Epithelial cell of esophagus (primary cell): Measurements from ENCODE around the gene NUPR1.
"Not testable (repeated sequence)": the region's sequence is repeated elsewhere in the genome, so short reads cannot be mapped to it uniquely, and the experiment has no call there.

Experiments
- DNase-seq: peaks from one replicate; pipeline ENCODE4 v3.0.0; 2010; ENCODE audit warnings: low read depth
- H3K4me3 ChIP-seq: 2 replicates; pipeline ENCODE4 v1.5.1; 2011; ENCODE audit warnings: mild to moderate bottlenecking, low read length, control low read depth
- TF ChIP-seq, protein P1 (sequence below): IDR thresholded peaks from 2 replicates; pipeline ENCODE4 v1.5.1; 2011; ENCODE audit warnings: low read depth, mild to moderate bottlenecking, low read length, control low read depth, inconsistent platforms; ENCODE audit not compliant: insufficient read depth; ENCODE audit errors: missing control alignments

The NUPR1 gene

DNA sequence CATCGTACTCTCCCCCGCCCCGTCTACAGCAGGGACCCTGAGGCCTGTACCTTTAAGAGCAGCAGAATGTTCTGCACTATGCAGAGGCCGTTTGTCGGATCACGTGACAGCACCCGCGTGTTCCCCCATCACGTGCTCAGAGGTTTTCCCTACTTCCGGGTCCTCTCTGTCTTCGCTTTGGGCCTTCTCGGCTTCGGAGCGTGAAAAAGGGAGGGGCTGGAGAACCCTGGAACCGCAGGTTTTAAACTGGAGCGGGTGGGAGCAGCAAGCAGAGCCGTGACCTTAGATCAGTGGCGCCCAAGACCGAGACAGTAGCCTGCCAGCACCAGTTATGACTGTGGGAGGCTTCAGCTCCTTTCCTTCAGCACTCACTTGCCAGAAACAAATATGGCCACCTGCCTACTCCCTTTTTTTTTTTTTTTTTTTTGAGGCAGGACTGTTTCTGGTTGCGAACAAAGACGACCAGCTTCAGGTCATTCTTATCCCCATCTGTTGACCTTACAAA is 46.8 kb downstream of the NUPR1 start, which contains the start of gene CLN3:
Gene CLN3, minus strand, starts transcription at position 105 of the 505 bp plus-strand sequence. CDS start 315 bp downstream, outside the sequence.
- peak within 1 kb of the TSS; percentile 99 for H3K4me3 ChIP-seq
- DNase-seq = peak; percentile 92
- TF ChIP-seq, protein P1, sequence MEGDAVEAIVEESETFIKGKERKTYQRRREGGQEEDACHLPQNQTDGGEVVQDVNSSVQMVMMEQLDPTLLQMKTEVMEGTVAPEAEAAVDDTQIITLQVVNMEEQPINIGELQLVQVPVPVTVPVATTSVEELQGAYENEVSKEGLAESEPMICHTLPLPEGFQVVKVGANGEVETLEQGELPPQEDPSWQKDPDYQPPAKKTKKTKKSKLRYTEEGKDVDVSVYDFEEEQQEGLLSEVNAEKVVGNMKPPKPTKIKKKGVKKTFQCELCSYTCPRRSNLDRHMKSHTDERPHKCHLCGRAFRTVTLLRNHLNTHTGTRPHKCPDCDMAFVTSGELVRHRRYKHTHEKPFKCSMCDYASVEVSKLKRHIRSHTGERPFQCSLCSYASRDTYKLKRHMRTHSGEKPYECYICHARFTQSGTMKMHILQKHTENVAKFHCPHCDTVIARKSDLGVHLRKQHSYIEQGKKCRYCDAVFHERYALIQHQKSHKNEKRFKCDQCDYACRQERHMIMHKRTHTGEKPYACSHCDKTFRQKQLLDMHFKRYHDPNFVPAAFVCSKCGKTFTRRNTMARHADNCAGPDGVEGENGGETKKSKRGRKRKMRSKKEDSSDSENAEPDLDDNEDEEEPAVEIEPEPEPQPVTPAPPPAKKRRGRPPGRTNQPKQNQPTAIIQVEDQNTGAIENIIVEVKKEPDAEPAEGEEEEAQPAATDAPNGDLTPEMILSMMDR = no peak

DNA sequence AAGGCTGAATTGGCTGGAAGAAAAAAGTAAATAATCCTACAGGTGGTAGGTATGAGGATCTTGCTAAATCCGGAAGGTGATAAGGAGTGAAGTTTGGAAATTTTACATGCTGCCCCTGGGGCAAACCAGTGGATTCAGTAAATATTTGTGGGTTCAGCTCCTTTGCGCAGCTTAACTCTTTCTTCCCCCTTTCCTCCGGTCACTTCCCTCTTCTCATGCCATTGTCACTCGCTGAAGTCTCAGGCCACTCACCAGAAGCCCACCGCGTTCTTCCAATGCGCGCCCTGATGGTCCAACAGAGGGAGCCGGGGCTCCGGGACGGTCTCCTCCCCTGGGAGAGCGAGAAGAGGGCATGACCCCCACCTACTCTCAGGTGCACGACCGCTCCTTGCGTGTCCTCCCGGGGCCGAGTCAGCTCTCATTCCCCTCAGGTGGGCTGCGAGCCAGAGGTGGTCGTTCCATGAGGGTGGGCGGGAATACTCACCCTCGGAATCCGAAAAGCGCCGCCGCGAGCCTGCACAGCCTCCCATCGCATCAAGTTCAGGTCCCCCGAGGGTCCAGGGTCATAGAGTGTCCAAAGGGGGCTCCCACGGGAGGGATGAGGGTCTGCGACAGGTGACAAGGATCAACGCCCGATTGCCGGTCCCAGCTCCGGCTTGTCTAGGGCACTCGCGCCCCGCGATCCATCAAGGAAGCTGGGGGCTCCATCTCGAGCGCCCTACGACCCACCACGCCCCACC is 47.4 kb downstream of the NUPR1 start:
- peak; percentile 39 for DNase-seq
- peak overlapping the region; percentile 99 for H3K4me3 ChIP-seq
- TF ChIP-seq, protein P1 = peak; percentile 38

DNA sequence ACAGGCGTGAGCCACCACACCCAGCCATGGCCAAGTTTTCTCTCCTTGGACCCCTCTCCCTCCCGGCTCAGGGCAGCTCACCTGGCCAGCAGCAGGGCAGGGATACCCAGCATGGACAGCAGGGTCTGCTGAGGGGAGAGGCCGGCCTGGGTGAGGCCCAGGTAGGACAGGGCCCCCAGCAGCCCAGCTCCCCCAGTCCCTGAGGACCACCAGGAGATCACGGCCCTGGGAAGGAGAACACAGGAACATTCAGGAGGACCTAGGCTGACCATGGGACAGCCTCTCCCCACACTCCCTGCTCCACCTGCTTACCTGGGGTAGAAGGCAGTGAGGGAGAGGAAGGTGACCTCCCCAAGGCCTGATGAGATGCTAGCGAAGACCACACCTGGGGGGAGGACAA is 52.5 kb downstream of the NUPR1 start:
- TF ChIP-seq, protein P1 = no peak
- DNase-seq = no peak
- H3K4me3 ChIP-seq = no peak overlapping the region

DNA sequence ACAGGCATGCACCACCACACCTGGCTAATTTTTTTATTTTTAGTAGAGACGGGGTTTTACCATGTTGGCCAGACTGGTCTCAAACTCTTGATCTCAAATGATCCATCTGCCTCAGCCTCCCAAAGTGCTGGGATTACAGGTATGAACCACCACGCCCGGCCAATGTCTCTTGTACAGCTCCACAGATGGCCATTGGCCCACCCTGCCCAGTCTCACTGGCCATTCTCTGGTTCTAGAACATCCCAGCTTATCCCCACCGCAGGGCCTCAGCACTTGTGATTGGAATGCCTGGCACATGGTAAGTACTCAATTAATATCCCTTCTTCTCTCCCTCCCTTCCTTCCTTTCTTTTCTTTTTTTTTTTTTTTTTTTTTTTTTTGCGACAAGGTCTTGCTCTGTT is 55.4 kb downstream of the NUPR1 start:
- DNase-seq, H3K4me3 ChIP-seq: not testable (repeated sequence)
